HepG2 (cell line): ENCODE results near the gene SP3. TPM values are rescaled to one million over a fixed set of nuclear protein-coding genes. Genes with fewer than 3 reads are reported as not detected.

ENCODE experiments used
- ATAC-seq: fragments of 200-7000 bp; cut with Tn5 transposase; 3 replicates; pipeline ENCODE4 v1.9.1; 2020; ENCODE audit warnings: mild to moderate bottlenecking, moderate library complexity
- BruUV-seq: library from RNA; stranded (reverse); fragments of 400-500 nt; replicated peaks from 2 replicates; lab custom pipeline; 2021; lab: Mats Ljungman, UMichigan
- CTCF ChIA-PET: fragments of 300-600 bp; formaldehyde crosslinking; extraction: SDS; loops from one replicate; lab custom pipeline; 2021; ENCODE audit warnings: low total read pairs, inconsistent platforms, low intra/inter-chr PET ratio; lab: Yijun Ruan, JAX
- POLR2A ChIA-PET: fragments of 350-600 bp; sonication (Branson Sonifier 250); formaldehyde crosslinking; loops from one replicate; lab custom pipeline; 2020; ENCODE audit warnings: antibody characterized with exemption, inconsistent platforms; lab: Yijun Ruan, JAX
- DNase-seq: peaks from one replicate; pipeline ENCODE4 v3.0.0-alpha.2; 2015; ENCODE audit warnings: low spot score
- FAIRE-seq: peaks from 3 replicates; lab custom pipeline; 2011; peaks lifted over from hg19 to GRCh38; lab: Jason Lieb, UNC
- H2AFZ ChIP-seq: one replicate; pipeline ENCODE4 v1.6.1; 2011; ENCODE audit warnings: low read length, inconsistent platforms
- H3K27ac ChIP-seq: fragments of 300-600 bp; 3 replicates; pipeline ENCODE4 v1.8.0; 2011; ENCODE audit warnings: mixed run types, mild to moderate bottlenecking, mixed read lengths, low read length, inconsistent platforms; ENCODE audit not compliant: insufficient read depth; ENCODE audit errors: extremely low read length
- H3K27me3 ChIP-seq, 2 experiments: fragments of 200-600 bp in 1 of 2; 2 replicates in 1 of 2; 3 replicates in 1 of 2; pipeline versions ENCODE4 v1.6.0 to v1.8.0; 2011; ENCODE audit warnings: low read length in 2 of 2, mild to moderate bottlenecking in 2 of 2, moderate library complexity in 2 of 2, inconsistent platforms in 1 of 2; ENCODE audit not compliant: insufficient read depth in 2 of 2, control insufficient read depth in 1 of 2
- H3K36me3 ChIP-seq, 2 experiments: fragments of 200-600 bp in 1 of 2; replicated peaks in 1 of 2; 2 replicates in 1 of 2; 3 replicates in 1 of 2; pipeline versions ENCODE4 v1.5.1 to v1.8.0; 2011; ENCODE audit warnings: low read length in 2 of 2, inconsistent platforms in 1 of 2; ENCODE audit not compliant: insufficient read depth in 2 of 2, control insufficient read depth in 1 of 2
- H3K4me1 ChIP-seq: 2 replicates; pipeline ENCODE4 v1.5.1; 2012; ENCODE audit warnings: low read length, inconsistent platforms; ENCODE audit not compliant: insufficient read depth
- H3K4me2 ChIP-seq: 2 replicates; pipeline ENCODE4 v1.6.0; 2011; ENCODE audit warnings: low read depth, low read length, inconsistent platforms
- H3K4me3 ChIP-seq, 3 experiments: fragments of 200-600 bp in 1 of 3; sonication (generic), shearing (Covaris generic) in 1 of 3; replicated peaks in 1 of 3; 2 replicates each; pipeline ENCODE4 v1.5.1; 2011 to 2016; ENCODE audit warnings: low read length in 3 of 3, inconsistent platforms in 2 of 3, low read depth in 2 of 3, mild to moderate bottlenecking in 2 of 3, control low read depth in 1 of 3, mixed read lengths in 1 of 3; ENCODE audit not compliant: insufficient read depth in 1 of 3
- H3K79me2 ChIP-seq: one replicate; pipeline ENCODE4 v1.6.1; 2011; ENCODE audit warnings: low read length, inconsistent platforms; ENCODE audit not compliant: insufficient read depth
- H3K9ac ChIP-seq: 2 replicates; pipeline ENCODE4 v1.6.0; 2011; ENCODE audit warnings: mild to moderate bottlenecking, low read depth, low read length, inconsistent platforms; ENCODE audit not compliant: insufficient read depth
- H3K9me3 ChIP-seq: 2 replicates; pipeline ENCODE4 v1.5.1; 2012; ENCODE audit warnings: mild to moderate bottlenecking, low read length
- H4K20me1 ChIP-seq: 2 replicates; pipeline ENCODE4 v1.6.0; 2011; ENCODE audit warnings: inconsistent platforms, mild to moderate bottlenecking, low read length, moderate library complexity; ENCODE audit not compliant: insufficient read depth
- E2F5 ChIP-seq: sonication (generic); formaldehyde crosslinking; conservative IDR thresholded peaks from 2 replicates; pipeline ENCODE4 v1.4.0; 2020; ENCODE audit warnings: missing genetic modification reagents
- PPARG ChIP-seq: conservative IDR thresholded peaks from 2 replicates; pipeline ENCODE4 v1.6.1; 2016; ENCODE audit warnings: missing biosample characterization, missing genetic modification reagents
- STAT6 ChIP-seq: sonication (generic); formaldehyde crosslinking; IDR thresholded peaks from 2 replicates; pipeline ENCODE4 v1.4.0; 2020; ENCODE audit warnings: missing genetic modification reagents, mild to moderate bottlenecking, borderline replicate concordance
- ZBTB43 ChIP-seq: sonication (generic); formaldehyde crosslinking; conservative IDR thresholded peaks from 2 replicates; pipeline ENCODE4 v1.4.0; 2020; ENCODE audit warnings: missing genetic modification reagents
- ZNF331 ChIP-seq: sonication (generic); formaldehyde crosslinking; IDR thresholded peaks from 2 replicates; pipeline ENCODE4 v1.4.0; 2020; ENCODE audit warnings: missing genetic modification reagents
- ZNF343 ChIP-seq: sonication (generic); formaldehyde crosslinking; IDR thresholded peaks from 2 replicates; pipeline ENCODE4 v1.4.0; 2020; ENCODE audit warnings: mild to moderate bottlenecking, missing genetic modification reagents
- ZNF382 ChIP-seq: sonication (generic); formaldehyde crosslinking; IDR thresholded peaks from 2 replicates; pipeline ENCODE4 v1.5.0; 2020; ENCODE audit warnings: missing genetic modification reagents, mild to moderate bottlenecking, borderline replicate concordance
- ZNF614 ChIP-seq: IDR thresholded peaks from 2 replicates; pipeline ENCODE4 v1.6.1; 2018; ENCODE audit warnings: missing biosample characterization, missing genetic modification reagents, inconsistent platforms, borderline replicate concordance
- ZNF747 ChIP-seq: sonication (generic); formaldehyde crosslinking; IDR thresholded peaks from 2 replicates; pipeline ENCODE4 v1.8.1; 2023; ENCODE audit warnings: missing genetic modification reagents, mild to moderate bottlenecking, borderline replicate concordance
- ZNF766 ChIP-seq: sonication (generic); formaldehyde crosslinking; IDR thresholded peaks from 2 replicates; pipeline ENCODE4 v1.5.0; 2020; ENCODE audit warnings: missing genetic modification reagents, borderline replicate concordance
- WGBS: methylation state at CpG from one replicate; pipeline ENCODE4 v1.1.6; 2017; ENCODE audit warnings: low lambda C conversion rate; 5-methylcytosine and 5-hydroxymethylcytosine counted together
- in situ Hi-C: cut with HindIII; loops from 2 replicates; pipeline ENCODE4 v1.10.0; 2017; ENCODE audit warnings: low pct_unique_long_range_greater_than_20kb; ENCODE audit not compliant: extremely low pct_ligation_motif_present
- intact Hi-C: fragments of 100-400 bp; cut with micrococcal nuclease; formaldehyde crosslinking; loops from one replicate; pipeline ENCODE4 v1.10.0; 2022; ENCODE audit not compliant: unreplicated experiment
- polyA plus RNA-seq, 8 experiments: library from polyadenylated mRNA; depleted of rRNA in 3 of 8; stranded (reverse) in 7 of 8; unstranded in 1 of 8; fragments of >200 nt; fragmentation: Illumina TruSeq in 4 of 8; extraction: Trizol in 4 of 8; gene quantifications; 2 replicates each; pipeline versions ENCODE4 v1.2.1 to v1.2.3, GENCODE V29; 2011 to 2016; ENCODE audit warnings: low read depth in 4 of 8, missing spikeins in 1 of 8, mixed read lengths in 1 of 8; ENCODE audit not compliant: insufficient read depth in 1 of 8
- total RNA-seq, 5 experiments: library from RNA; depleted of rRNA; stranded (reverse); fragments of >200 nt; fragmentation: Illumina TruSeq; extraction: Trizol; gene quantifications; 2 replicates each; pipeline ENCODE4 v1.2.3, GENCODE V29; 2016; ENCODE audit warnings: low read depth in 1 of 5

The SP3 gene
- total and polyA plus RNA-seq, 2 of the 13 experiments (the other 11 are each of a cell fraction or from before 2014, with no cell fraction given) = 57.3 to 132 TPM

- H2AFZ ChIP-seq = no peak overlapping the region
- no peak overlapping the region for H3K4me2 ChIP-seq
- H3K4me1 ChIP-seq = no peaks in the 10 kb centered on the region
- no TSS peak for BruUV-seq
- H3K79me2 ChIP-seq = no peaks in the 10 kb centered on the region
- DNase-seq (no peak), ATAC-seq (no peak), FAIRE-seq (no peak)
- H3K9ac ChIP-seq = no peak overlapping the region
- H3K27ac ChIP-seq = no peak overlapping the region
- ChIA-PET POLR2A (no interaction called here), CTCF (no interaction called here)
- no peaks in the 10 kb centered on the region for H4K20me1 ChIP-seq
- WGBS = 48% methylated on average over 2 of the region's 2 CpGs
- H3K4me3 ChIP-seq = no peak overlapping the region
- in situ Hi-C loops = no loop called here
- intact Hi-C loops = no loop called here
- peaks cover 0 to 5% of the 10 kb centered on the region in 2 experiments; a peak in 2 of 5 replicates for H3K27me3 ChIP-seq
- H3K36me3 ChIP-seq = no peaks in the 10 kb centered on the region
- H3K9me3 ChIP-seq = peaks cover 15% of the 10 kb centered on the region
- TF ChIP-seq STAT6 (no peak), E2F5 (CRISPR knock-in tag) (no peak), ZBTB43 (CRISPR knock-in tag) (no peak), PPARG (no peak), ZNF614 (CRISPR knock-in tag) (no peak), ZNF382 (CRISPR knock-in tag) (no peak), ZNF766 (CRISPR knock-in tag) (no peak), ZNF343 (CRISPR knock-in tag) (no peak), ZNF747 (CRISPR knock-in tag) (no peak), ZNF331 (CRISPR knock-in tag) (no peak)
Measured at GRCh38 chr2:173892341-173892740, 72.8 kb downstream of the SP3 start.
